SK-N-DZ (cell line): Measurements from ENCODE around the gene PTPRM.

Experiments used
- DNase-seq: peaks from one replicate; pipeline ENCODE4 v3.0.0-alpha.2; 2015; ENCODE audit warnings: low spot score

Gene PTPRM

DNA sequence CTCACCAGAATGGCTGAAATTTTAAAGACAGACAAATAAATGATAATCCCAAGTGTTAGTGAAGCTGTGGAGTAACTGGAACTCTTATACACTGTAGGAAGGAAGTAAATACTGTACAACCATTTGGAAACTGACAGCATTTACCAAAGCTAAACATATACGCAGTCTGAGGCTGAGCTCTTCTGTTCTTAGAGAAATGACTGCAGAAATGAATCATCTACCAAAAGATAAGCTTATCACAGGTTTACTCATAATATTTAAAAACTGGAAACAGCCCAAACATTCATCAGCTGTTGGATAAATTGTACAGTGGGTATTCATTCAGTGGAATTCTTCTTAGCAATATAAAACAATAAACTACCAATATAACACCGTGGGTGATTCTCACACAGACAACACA lies 824.0 kb downstream of the PTPRM start:
- no peak for DNase-seq

DNA sequence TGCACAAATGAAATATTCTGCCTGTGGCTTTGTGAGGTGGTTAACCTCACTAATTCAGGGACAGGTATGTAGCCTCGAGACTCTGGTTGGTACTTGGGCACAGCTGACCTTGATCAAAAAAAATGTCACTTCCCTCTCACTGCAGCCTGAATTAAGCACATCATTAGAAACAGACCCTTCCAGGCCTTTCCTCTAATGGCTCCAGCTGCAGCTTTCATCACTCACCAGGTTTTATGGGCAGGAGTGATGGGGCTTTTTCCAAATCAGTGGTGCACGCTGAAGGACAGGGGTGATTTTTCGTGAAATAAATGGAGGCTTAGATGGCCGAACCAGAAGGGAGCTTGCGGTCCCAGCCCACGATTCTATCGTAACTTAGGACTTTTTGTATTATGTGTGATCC lies 829.1 kb downstream of the PTPRM start:
- no peak for DNase-seq

DNA sequence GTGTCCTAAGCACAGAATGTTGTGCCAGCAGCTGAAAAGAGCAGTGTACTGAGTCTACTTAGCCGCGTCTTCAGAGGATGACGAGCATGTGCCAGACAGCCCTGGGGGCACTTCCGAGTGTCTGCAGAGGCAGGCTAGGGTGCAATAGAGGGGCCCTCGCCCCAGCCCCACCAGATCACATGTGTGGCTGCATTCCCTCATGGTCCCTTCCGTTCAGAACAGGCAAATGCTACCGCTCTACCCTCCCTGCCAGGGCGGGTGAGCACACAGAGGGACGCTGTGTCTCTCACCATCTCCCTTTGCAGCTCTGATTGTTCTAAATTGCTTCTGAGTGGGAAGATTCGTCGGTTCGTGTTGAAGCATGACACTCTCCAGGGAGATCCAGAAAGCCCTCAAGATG lies 829.9 kb downstream of the PTPRM start:
- DNase-seq: no peak

DNA sequence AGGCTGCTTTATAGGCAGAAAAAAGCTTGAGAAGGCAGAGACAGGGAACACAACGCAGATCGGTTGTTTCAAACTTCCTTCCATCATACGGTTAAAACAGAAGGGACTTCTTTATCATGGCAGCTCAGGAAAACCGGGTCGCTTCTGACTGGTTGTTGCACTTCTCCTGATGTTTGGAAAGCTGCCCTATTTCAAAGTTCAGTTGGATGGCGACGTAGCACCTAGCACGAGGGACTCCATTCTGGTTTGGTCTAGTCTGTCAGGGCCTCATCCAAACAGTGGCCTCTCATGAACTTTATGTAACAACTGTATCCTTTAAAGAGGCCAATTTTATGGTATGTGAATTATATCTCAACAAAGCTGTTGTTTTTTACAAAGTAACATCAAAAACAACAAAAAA lies 832.0 kb downstream of the PTPRM start:
- no peak for DNase-seq

DNA sequence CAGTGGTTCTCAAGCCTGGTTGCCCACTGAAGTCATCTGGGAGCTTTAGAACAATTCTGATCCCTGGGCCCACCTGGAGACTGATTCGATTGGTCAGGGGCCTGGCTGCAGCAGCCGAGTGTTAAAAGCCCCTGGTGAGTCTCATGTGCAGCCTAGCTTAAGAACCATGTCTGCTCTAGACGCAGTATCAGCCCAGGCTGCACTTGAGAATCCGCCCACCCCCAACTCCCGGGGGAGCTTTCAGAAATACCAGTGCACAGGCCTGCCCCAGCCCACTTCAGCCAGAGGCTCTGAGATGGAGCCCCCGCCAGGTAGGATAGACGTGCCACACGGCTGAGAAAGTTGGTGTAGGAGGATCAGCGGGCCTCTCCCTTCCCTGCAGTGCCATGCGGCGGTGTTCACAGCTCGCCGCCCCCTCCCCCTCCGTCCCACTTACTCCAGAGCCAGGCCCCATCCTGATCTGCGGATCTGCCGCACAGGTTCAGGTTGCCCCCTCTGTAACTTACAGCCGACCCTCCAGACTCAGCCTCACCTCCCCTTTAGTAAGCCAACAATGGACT lies 833.2 kb downstream of the PTPRM start:
- DNase-seq: peak; percentile 45

DNA sequence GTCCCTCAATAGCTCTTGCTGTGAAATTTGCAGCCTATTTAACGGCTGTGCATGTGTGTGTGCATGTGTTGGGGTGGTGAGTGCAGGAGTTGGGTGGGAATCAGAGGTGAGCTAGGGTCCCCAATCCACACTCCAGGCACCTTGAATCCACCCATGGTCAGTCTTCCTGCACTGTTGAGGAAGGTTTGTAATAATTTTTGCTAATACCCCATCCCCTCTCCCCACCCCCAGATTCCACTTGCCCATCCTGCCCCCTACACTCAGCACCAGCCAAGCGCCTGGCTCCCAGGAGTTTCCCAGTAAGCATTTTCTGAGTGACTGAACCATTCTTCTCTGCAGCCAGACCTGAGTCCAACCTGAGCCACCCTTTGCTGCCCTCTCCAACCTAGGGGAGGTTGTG lies 833.7 kb downstream of the PTPRM start:
- no peak for DNase-seq

DNA sequence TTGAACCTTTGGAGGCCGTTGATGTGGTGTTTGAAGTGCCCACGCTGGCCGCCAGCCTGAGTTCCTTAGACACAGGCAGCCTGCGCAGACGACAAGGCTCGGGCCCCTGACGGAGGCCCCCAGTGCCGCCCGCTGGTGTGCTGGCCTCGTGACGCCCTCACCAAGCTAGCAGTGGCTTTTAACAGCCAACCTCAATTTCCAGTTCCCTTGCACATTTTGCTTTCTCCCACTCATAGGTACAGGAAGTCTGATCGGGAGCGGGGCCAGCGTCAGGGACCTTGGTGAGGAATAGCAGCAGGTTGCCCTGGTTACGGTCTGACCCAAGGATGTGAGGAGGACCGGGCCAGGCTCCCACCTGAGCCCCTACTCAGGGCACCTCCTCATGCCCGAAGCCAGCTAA lies 834.5 kb downstream of the PTPRM start:
- no peak for DNase-seq

DNA sequence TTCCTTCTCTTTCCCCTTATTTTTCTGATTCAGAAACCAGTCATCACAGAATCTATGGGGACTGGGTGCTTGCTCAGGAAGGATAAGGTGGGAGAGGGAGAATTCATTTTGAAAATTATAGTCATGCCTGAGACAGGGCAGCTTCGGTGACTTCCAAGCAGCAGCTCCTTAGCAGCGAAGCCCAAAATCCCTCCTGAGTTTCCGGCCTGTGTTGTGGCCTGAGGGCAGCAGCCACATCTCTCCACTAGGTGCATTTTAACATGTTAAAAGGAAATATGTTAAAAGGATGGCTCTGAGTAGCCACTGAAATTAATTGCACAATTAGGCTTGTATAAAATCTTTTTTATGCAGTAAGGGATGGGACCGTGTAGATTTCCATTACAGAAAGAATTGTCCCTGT lies 835.1 kb downstream of the PTPRM start:
- DNase-seq: no peak

DNA sequence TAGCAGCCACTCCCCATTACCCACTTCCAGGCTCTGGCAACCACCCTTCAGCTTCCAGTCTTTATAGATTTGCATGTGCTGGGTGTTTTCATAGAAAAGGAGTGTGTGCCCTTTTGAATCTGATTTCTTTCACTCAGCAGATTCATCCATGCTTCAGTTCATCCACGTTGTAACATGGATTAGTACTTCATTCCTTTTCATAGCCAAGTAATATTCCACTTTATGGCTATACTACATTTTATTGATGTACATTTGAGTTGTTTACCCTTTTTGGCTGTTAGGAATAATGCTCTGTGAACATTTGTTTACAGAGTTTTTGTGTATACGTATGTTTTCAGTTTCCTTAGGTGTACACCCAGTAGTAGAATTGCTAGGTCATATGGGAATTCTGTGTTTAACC lies 836.6 kb downstream of the PTPRM start:
- no peak for DNase-seq

DNA sequence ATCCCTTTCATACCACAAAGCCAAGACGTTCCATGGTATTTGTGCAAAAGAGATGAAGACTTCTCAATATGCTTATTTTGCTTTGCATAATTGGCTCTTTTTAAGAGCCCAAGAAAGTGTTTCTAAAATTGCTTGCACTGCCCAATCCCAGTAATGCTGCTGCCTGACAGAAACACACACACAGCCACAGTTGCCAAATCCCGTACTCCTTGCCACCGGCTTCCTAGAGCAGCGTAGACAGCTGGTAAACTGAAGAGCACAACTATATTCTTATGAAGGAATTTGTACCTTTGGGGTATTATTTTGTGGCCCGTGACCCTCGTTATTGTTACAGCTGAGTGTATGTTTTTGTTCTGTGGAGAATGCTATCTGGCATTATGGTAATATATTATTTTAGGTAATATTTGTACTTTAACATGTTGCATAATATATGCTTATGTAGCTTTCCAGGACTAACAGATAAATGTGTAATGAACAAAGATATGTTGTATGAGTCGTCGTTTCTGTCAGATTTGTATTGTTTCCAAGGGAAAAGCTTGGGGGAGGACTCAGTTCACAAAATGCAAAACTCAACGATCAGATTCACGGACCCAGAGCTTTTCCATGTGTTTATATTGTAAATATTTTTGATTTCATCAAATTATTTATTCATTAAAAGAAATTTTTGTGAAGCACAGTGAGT lies 839.2 kb downstream of the PTPRM start:
- no peak for DNase-seq

DNA sequence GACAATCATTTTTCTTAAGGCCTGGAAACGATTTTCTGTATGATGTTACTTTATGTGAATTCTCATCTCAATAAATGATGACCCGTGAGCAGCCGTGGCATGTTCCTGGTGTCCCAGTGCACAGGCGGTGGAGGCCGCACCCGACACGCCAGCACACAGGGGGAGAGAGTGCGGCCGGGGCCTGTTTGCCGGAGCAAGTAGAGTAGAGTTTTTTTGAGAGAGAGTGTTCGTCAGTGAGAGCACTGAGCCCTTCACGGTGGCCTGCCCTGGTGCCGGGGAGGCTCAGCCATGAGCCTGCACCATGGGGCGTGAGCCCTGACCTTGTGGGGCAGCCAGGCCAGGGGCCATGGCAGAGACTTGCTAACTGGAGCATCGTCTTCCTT lies 839.7 kb downstream of the PTPRM start:
- DNase-seq: no peak

DNA sequence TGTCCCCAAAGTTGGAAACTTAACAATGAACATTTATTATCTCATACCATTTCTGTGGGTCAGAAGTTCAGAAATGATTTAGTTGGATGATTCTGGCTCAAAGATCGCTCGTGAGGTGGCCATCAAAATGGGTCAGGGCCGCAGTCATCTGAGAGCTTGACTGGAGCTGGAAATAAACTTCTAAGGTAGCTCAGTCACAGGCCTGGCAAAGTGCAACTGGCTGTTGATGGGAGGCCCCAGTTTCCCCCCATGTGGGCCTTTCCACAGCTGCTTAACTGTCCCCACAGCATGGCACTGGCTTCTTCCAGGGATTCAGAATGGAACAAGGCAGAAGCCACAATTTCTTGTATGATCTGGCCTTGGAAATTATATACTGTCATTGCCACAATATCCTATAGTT lies 842.0 kb downstream of the PTPRM start:
- no peak for DNase-seq

DNA sequence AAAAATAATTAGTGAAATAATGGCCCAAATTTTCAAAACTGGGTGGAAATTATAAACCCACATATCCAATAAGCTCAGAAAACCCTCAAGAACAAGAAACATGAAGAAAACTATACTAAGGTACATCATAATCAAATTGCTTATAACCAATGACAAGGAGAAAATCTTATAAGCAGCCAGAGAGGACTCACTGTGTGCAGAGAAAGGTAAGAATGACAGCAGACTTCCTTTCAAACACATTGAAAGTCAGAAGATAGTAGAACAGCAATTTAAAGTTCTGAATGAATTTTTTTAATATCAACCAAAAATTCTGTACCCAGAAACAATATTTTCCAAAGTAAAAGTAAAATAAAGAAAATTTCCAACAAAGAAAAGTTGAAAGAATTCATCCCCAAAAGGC lies 844.4 kb downstream of the PTPRM start:
- DNase-seq: no peak

DNA sequence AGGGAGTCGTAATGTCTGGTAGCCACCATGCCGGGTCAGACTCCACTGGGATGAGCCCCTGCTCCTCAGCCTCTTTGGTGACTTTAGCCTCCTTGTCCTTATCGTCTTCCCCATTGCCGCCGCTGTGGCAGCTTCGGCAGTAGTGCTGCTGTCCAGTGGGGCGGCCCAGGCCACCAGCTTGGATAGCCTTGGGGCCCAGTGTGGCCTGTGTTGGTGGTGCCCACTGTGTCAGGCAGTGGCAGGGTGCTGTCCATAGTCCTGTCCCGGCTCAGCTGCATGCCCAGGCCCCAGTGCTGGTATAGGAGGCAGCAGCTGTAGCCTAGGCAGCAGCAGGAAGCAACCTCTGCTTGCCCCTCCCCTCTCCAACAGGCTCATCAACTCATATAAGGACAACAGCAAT lies 845.0 kb downstream of the PTPRM start:
- DNase-seq: no peak

DNA sequence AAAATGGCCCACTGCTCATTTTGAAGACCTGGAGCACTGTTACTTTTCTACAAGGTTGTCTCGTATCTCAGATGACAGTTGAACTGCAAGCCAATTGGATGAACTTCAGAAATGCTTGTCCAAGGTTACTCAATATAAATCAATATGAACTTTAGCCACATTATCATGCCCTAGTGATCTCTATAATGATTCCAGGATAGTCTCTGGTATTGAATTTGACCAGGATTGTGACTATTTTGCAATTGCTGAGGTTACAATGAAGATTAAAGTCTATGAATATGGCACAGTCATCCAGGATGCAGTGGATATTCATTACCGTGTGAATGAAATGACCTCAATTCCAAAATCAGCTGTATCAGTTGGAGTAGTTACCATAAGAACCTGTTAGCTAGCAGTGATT lies 846.1 kb downstream of the PTPRM start:
- DNase-seq: no peak

DNA sequence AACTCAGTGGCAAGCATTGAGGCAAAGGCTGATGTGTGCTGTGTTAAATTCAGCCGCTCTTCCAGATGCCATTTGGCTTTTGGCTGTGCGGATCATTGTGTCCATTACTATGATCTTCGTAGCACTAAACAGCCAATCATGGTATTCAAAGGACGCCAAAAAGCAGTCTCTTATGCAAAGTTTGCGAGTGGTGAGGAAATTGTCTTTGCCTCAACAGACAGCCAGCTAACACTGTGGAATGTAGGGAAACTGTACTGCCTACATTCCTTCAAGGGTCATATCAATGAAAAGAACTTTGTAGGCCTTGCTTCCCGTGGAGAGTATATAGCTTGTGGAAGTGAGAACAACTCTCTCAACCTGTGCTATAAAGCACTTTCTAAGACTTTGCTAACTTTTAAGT lies 846.6 kb downstream of the PTPRM start:
- DNase-seq: no peak

DNA sequence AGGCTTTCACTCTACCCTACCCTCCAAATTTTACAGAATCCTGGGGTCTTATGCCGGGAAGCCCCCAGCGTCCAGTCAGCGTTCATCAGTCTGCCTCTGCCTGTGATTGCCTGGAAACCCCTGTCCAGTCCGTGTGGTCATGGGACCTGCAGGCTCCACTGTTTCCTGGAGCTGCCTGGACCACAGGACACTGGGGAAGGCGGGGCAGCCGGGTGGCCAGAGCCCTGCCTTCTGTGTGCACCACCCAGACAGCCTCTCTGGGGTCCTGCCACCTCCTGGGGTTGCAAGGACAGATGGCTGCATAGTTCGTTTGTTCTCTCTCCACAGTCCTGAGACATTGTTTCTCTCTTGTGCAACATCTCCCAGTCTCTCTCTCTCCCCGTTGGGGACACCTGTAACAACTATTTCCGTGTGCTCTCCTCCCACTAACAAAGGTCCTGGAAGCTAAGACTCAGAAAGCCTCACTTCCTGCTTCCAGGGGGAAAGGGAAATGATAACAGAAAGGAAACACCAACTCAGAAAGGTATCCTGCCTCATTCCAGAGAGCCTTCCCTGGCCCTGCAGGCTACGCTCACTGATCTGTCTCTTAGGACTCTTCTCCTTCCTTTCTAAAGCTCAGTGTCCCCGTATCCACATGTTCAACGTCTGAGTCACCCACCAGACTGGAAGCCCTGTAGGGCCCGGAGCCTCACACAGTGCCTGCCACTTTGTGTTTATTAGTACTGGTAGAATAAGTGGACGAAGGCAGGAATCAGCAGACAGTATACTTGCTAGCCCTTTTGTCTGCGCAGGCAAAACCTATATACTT lies 849.3 kb downstream of the PTPRM start:
- DNase-seq: no peak

DNA sequence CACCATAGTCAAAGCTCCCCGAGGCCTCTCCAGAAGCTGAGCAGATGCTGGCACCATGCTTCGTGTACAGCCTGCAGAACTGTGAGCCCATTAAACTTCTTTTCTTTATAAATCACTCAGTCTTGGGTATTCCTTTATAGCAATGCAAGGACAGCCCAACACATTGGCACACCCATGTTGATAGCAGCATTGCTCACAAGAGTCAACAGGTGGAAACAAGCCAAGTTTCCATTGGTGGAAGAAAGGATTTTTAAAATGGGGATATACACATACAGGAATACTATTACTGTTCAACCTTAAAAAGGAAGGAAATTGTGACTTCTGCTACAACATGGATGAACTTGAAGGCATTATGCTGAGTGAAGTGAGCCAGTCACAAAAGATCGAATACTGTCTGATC lies 855.3 kb downstream of the PTPRM start:
- DNase-seq: no peak

DNA sequence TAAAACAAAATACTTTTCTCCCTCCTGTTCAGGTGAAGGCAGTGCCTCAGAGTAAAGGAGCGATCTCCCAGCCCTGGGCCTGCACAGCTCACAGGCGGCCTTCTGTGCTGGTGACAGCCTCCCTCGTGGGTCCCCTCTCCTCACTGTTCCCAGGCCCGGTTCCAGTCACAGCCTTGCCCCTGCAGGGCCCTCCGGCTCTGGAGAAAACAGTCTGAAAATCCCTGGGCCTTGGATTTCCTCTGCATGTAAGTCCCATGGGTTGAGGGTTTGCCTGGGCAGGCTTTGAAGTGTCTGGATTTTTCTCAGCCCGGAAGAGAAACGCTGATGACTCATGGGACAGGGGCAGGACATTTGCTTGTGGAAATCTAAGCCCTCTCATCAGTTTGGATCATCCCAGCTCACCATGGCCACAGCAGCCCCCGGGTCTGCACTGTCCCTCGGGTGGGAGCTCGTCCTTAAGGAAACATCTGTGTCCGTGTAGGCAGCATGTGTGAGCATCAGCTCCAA lies 856.0 kb downstream of the PTPRM start:
- no peak for DNase-seq

DNA sequence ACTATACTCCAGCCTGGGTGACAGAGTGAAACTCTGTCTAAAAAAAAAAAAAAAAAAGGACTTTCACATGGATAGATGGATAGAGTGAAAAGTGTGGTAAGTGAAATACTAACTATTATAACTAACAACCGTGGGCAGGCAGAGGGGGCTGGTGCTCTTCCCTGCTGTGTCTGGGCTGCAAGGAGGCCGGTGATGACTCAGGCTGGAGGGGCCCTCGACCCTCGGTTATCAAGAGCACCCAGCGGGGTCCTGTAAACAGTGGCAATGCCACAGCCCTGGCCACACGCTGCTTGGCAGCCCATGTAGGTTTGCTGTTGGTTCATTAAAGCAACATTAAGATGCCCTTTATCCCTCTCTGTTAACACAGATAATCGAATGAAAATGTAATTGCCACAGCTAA lies 857.4 kb downstream of the PTPRM start:
- DNase-seq: no peak

DNA sequence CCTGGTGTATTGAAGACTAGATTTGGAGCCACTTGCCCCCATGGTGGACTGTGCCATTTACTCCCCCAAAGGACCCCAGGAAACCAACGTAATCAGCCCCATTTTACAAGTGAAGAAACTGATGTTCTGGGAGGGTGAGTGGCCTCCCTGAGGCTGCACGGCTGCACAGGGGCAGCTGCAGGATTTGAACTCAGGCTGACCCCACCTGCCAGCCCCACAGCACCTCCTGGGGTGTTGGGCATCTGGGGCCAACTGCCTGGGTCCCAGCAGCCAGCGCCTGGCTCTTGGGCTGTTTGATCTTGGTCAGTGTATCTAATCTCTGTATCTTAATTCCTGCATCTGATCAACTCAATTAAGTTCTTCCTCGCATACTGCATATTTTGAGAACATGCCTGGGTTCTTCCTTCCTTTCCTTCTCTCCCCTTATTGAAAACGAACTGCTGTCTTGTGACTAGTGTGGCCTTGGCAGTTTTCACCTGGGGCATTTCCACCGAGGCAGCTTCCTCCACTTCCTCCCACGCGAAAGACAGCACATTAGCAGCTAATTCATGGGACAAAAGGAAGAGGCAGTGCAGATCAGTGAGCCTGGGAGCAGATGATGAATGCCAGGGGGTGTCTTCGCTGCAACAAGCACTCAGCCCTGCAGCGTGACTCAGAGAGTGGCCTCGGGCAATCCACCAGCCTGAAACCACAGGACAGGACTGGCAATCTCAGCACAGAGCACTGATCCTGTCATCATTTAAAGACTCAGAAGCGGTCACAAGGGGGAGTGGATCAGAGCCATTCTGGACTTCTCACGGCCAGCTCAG lies 858.0 kb downstream of the PTPRM start:
- DNase-seq: peak; percentile 46

DNA sequence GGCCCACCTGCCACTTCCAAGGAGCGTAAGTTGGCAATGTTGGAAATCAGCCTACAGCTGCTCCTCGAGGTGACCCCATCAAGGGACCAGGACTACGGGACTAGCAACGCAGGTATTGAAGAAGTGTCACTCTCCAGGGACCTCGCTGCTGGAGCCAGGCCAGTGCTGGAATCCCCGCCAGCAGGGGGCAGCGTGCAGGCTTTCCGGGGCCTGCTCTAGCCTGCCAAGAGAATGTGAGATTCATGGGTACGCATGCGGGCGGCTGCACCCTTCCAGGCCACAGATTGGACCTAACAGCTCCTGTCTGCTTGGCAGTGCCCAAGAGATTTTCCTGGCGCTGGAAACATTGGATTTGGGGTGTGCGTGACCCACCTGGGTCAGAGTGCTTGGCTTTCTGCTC lies 859.3 kb downstream of the PTPRM start:
- no peak for DNase-seq
